H1 (cell line): ENCODE results near the gene GPER1. TPM values are rescaled to one million over a fixed set of nuclear protein-coding genes. Genes with fewer than 3 reads are reported as not detected.

ENCODE experiments used
- CTCF ChIA-PET: fragments of 300-600 bp; sonication (Branson Sonifier 250); formaldehyde crosslinking; loops from one replicate; lab custom pipeline; 2021; ENCODE audit not compliant: partially characterized antibody; lab: Charles Lee
- POLR2A ChIA-PET: fragments of 300-600 bp; sonication (Branson Sonifier 250); formaldehyde crosslinking; loops from one replicate; lab custom pipeline; 2021; ENCODE audit warnings: inconsistent platforms; ENCODE audit not compliant: partially characterized antibody; lab: Charles Lee
- DNase-seq, 2 experiments: peaks; one replicate each; pipeline versions ENCODE4 v3.0.0 to v3.0.0-alpha.2; 2010 to 2022; ENCODE audit warnings: low spot score in 2 of 2, low read depth in 1 of 2, mixed read lengths in 1 of 2
- FAIRE-seq: peaks from 2 replicates; lab custom pipeline; 2011; peaks lifted over from hg19 to GRCh38; lab: Jason Lieb, UNC
- H2AFZ ChIP-seq: 2 replicates; pipeline ENCODE4 v1.8.1; 2012; ENCODE audit warnings: low read length, inconsistent platforms
- H2AK5ac ChIP-seq: 2 replicates; pipeline ENCODE4 v1.6.1; 2013; ENCODE audit warnings: low read depth, low read length
- H2BK120ac ChIP-seq: replicated peaks from 2 replicates; pipeline ENCODE3; 2013; ENCODE audit warnings: low read depth, low read length, inconsistent platforms
- H2BK12ac ChIP-seq: 2 replicates; pipeline ENCODE4 v1.6.1; 2013; ENCODE audit warnings: low read depth, low read length
- H2BK15ac ChIP-seq: 2 replicates; pipeline ENCODE4 v1.6.1; 2013; ENCODE audit warnings: low read length
- H2BK20ac ChIP-seq: 2 replicates; pipeline ENCODE4 v1.6.1; 2013; ENCODE audit warnings: low read length
- H2BK5ac ChIP-seq: 2 replicates; pipeline ENCODE4 v1.6.1; 2013; ENCODE audit warnings: low read depth, low read length
- H3K14ac ChIP-seq: 2 replicates; pipeline ENCODE4 v1.6.1; 2013; ENCODE audit warnings: inconsistent platforms; ENCODE audit not compliant: insufficient read length
- H3K18ac ChIP-seq: 2 replicates; pipeline ENCODE4 v1.6.1; 2013; ENCODE audit warnings: low read length; ENCODE audit errors: extremely low read depth
- H3K23ac ChIP-seq: 2 replicates; pipeline ENCODE4 v1.6.1; 2013; ENCODE audit warnings: inconsistent platforms; ENCODE audit not compliant: insufficient read length
- H3K23me2 ChIP-seq: 2 replicates; pipeline ENCODE4 v1.6.1; 2013; ENCODE audit warnings: low read depth, low read length
- H3K27ac ChIP-seq: 2 replicates; pipeline ENCODE4 v1.6.1; 2011; ENCODE audit warnings: low read depth, low read length, inconsistent platforms
- H3K27me3 ChIP-seq, 4 experiments: replicated peaks in 1 of 4; 1 replicate in 1 of 4; 2 replicates in 3 of 4; pipeline versions ENCODE4 v1.6.1 to v1.8.1; 2011 to 2013; ENCODE audit warnings: low read length in 3 of 4, mild to moderate bottlenecking in 3 of 4, inconsistent platforms in 2 of 4, mixed read lengths in 2 of 4, moderate library complexity in 1 of 4; ENCODE audit not compliant: control insufficient read depth in 3 of 4, insufficient read depth in 3 of 4; ENCODE audit errors: extremely low read depth in 1 of 4
- H3K36me3 ChIP-seq, 4 experiments: 2 replicates each; pipeline versions ENCODE4 v1.6.1 to v1.8.1; 2011 to 2013; ENCODE audit warnings: mild to moderate bottlenecking in 4 of 4, low read length in 3 of 4, moderate library complexity in 2 of 4, control low read depth in 1 of 4, inconsistent platforms in 1 of 4; ENCODE audit not compliant: insufficient read depth in 4 of 4, control insufficient read depth in 2 of 4
- H3K4ac ChIP-seq: replicated peaks from 2 replicates; pipeline ENCODE3; 2013; ENCODE audit warnings: low read length, low read depth, mixed read lengths, inconsistent platforms; ENCODE audit not compliant: insufficient read length
- H3K4me1 ChIP-seq, 4 experiments: replicated peaks in 1 of 4; 1 replicate in 1 of 4; 2 replicates in 3 of 4; pipeline versions ENCODE4 v1.6.1 to v1.8.1; 2011 to 2013; ENCODE audit warnings: low read length in 3 of 4, inconsistent platforms in 2 of 4, mixed read lengths in 1 of 4; ENCODE audit not compliant: insufficient read depth in 4 of 4, control insufficient read depth in 3 of 4
- H3K4me2 ChIP-seq, 2 experiments: 2 replicates each; pipeline versions ENCODE4 v1.6.1 to v1.8.1; 2011 to 2013; ENCODE audit warnings: low read depth in 2 of 2, low read length in 2 of 2, control low read depth in 1 of 2, inconsistent platforms in 1 of 2, mild to moderate bottlenecking in 1 of 2; ENCODE audit not compliant: insufficient read depth in 1 of 2
- H3K4me3 ChIP-seq, 4 experiments: fragments of 200-600, 300-600 bp in 1 of 4; sonication (generic), shearing (Covaris generic), sonication (Bioruptor Twin) in 1 of 4; 2 replicates each; pipeline versions ENCODE4 v1.5.1 to v1.8.1; 2011 to 2016; ENCODE audit warnings: low read length in 4 of 4, low read depth in 3 of 4, control low read depth in 2 of 4, inconsistent platforms in 2 of 4, mild to moderate bottlenecking in 2 of 4, mixed read lengths in 1 of 4, moderate library complexity in 1 of 4; ENCODE audit not compliant: insufficient read depth in 2 of 4; ENCODE audit errors: extremely low read depth in 1 of 4
- H3K56ac ChIP-seq: replicated peaks from 2 replicates; pipeline ENCODE3; 2013; ENCODE audit warnings: low read depth, mild to moderate bottlenecking, mixed read lengths, low read length, inconsistent platforms; ENCODE audit not compliant: insufficient read length
- H3K79me1 ChIP-seq: 2 replicates; pipeline ENCODE4 v1.6.1; 2013; ENCODE audit warnings: low read depth, low read length, control low read depth
- H3K79me2 ChIP-seq, 2 experiments: 2 replicates each; pipeline versions ENCODE4 v1.6.1 to v1.8.1; 2012 to 2013; ENCODE audit warnings: low read length in 2 of 2, mild to moderate bottlenecking in 2 of 2, inconsistent platforms in 1 of 2; ENCODE audit not compliant: insufficient read depth in 2 of 2, control insufficient read depth in 1 of 2
- H3K9ac ChIP-seq, 4 experiments: replicated peaks in 1 of 4; 1 replicate in 1 of 4; 2 replicates in 3 of 4; pipeline versions ENCODE4 v1.6.1 to v1.8.1; 2011 to 2013; ENCODE audit warnings: low read depth in 3 of 4, low read length in 3 of 4, control low read depth in 2 of 4, mild to moderate bottlenecking in 2 of 4, moderate library complexity in 2 of 4, inconsistent platforms in 1 of 4; ENCODE audit errors: extremely low read depth in 1 of 4
- H3K9me3 ChIP-seq, 2 experiments: 2 replicates each; pipeline versions ENCODE4 v1.6.1 to v1.8.1; 2012 to 2013; ENCODE audit warnings: mild to moderate bottlenecking in 2 of 2, moderate library complexity in 2 of 2, control low read depth in 1 of 2, inconsistent platforms in 1 of 2, low read depth in 1 of 2, low read length in 1 of 2, mixed read lengths in 1 of 2; ENCODE audit not compliant: insufficient read depth in 2 of 2
- H4K20me1 ChIP-seq, 2 experiments: replicated peaks in 1 of 2; 2 replicates each; pipeline versions ENCODE3 to v1.8.1; 2011 to 2013; ENCODE audit warnings: inconsistent platforms in 2 of 2, low read length in 2 of 2, mild to moderate bottlenecking in 1 of 2; ENCODE audit not compliant: insufficient read depth in 2 of 2, control insufficient read depth in 1 of 2
- H4K5ac ChIP-seq: 2 replicates; pipeline ENCODE4 v1.6.1; 2013; ENCODE audit warnings: low read length, low read depth, mixed read lengths, inconsistent platforms; ENCODE audit not compliant: insufficient read length
- H4K8ac ChIP-seq: 2 replicates; pipeline ENCODE4 v1.8.0; 2013; ENCODE audit warnings: mild to moderate bottlenecking, moderate library complexity, low read length, inconsistent platforms; ENCODE audit not compliant: insufficient read depth; ENCODE audit errors: extremely low read depth
- H4K91ac ChIP-seq: replicated peaks from 2 replicates; pipeline ENCODE3; 2013; ENCODE audit warnings: low read length, mixed read lengths, inconsistent platforms; ENCODE audit not compliant: insufficient read length
- NANOG ChIP-seq: IDR thresholded peaks from 2 replicates; pipeline ENCODE4 v1.6.1; 2011; ENCODE audit warnings: low read length, low read depth, mild to moderate bottlenecking, inconsistent platforms; ENCODE audit not compliant: insufficient read depth, poor library complexity, severe bottlenecking
- NRF1 ChIP-seq: IDR thresholded peaks from 2 replicates; pipeline ENCODE4 v1.6.1; 2011; ENCODE audit warnings: mild to moderate bottlenecking, low read depth, low read length, improper control_type of control experiment
- WGBS, 2 experiments: shearing (Covaris generic) in 1 of 2; methylation state at CpG; one replicate each; pipeline versions ENCODE4 v1.1.6 to v1.1.7; 2013 to 2015; ENCODE audit warnings: low lambda C conversion rate in 2 of 2, mixed read lengths in 2 of 2, inconsistent platforms in 1 of 2, low coverage in 1 of 2, missing lambda C conversion rate in 1 of 2; ENCODE audit not compliant: insufficient replicate concordance in 2 of 2, insufficient coverage in 1 of 2, insufficient read length in 1 of 2; ENCODE audit errors: extremely low coverage in 1 of 2, missing lambda C conversion rate in 1 of 2; 5-methylcytosine and 5-hydroxymethylcytosine counted together
- polyA plus RNA-seq, 7 experiments: library from polyadenylated mRNA; depleted of rRNA in 3 of 7; stranded (reverse) in 5 of 7; unstranded in 2 of 7; fragments of >200 nt in 5 of 7; fragments of 200-250 nt in 2 of 7; gene quantifications; 1 replicate in 5 of 7; 2 replicates in 1 of 7; 4 replicates in 1 of 7; pipeline versions ENCODE4 v1.2.1 to v1.2.3, GENCODE V29; 2011 to 2013; ENCODE audit warnings: missing spikeins in 2 of 7, mixed read lengths in 2 of 7
- total RNA-seq: library from RNA; stranded (reverse); fragmentation: NEBNext Ultra II Directional; extraction: Animal tissue kit (Norgen Biotek cat#: 25700); gene quantifications from 2 replicates; pipeline ENCODE4 v1.2.1, GENCODE V29; 2021

The GPER1 gene
- total and polyA plus RNA-seq, 2 of the 8 experiments (the other 6 are each of a cell fraction or from before 2014, with no cell fraction given) = 0.24 to 0.47 TPM

GRCh38 chr7:1129431-1129830, 41.5 kb downstream of the GPER1 start:
- 96% methylated on average over 6 of the region's 13 CpGs; no CpG with 5 or more reads in 1 of the 2 experiments for WGBS, 2 experiments
- POLR2A ChIA-PET = no interaction called here
- peaks cover 0 to 4% of the 10 kb centered on the region in 2 experiments; a peak in 1 of 4 replicates for H3K9me3 ChIP-seq
- no peak overlapping the region for H3K27ac ChIP-seq
- no peak overlapping the region for H4K8ac ChIP-seq
- CTCF ChIA-PET = interaction anchor here (0.5 to 1.4 kb wide), 3 partner anchors 22 to 866 kb away, joined by 3 read pairs; no protein-coding TSS in a partner anchor
- no peaks in the 10 kb centered on the region; the same call in 1 of the 2 replicates for H3K79me1 ChIP-seq
- H3K14ac ChIP-seq = no peak overlapping the region
- H2BK20ac ChIP-seq = no peak overlapping the region
- no peak overlapping the region for H3K9ac ChIP-seq
- H2AFZ ChIP-seq = no peak overlapping the region
- H2BK15ac ChIP-seq = no peak overlapping the region
- H2BK120ac ChIP-seq = no peak overlapping the region
- no peak overlapping the region for H3K56ac ChIP-seq
- H3K36me3 ChIP-seq = peaks cover 0 to 14% (median 5%) of the 10 kb centered on the region in 4 experiments; a peak in 3 of 8 replicates
- no peak overlapping the region for H2AK5ac ChIP-seq
- no peak overlapping the region for H2BK5ac ChIP-seq
- no peak overlapping the region for H3K4me3 ChIP-seq
- no peak overlapping the region for H3K18ac ChIP-seq
- no peak overlapping the region for H4K5ac ChIP-seq
- no peak for FAIRE-seq
- H3K79me2 ChIP-seq = peaks cover 3 to 32% of the 10 kb centered on the region in 2 experiments; a peak in 3 of 4 replicates
- H3K4me1 ChIP-seq = no peaks in the 10 kb centered on the region
- no peak overlapping the region for H3K23ac ChIP-seq
- peaks cover 0 to 3% of the 10 kb centered on the region in 2 experiments for H4K20me1 ChIP-seq
- H3K4me2 ChIP-seq = no peak overlapping the region
- H3K4ac ChIP-seq = no peak overlapping the region
- DNase-seq = no peak
- no peak overlapping the region for H2BK12ac ChIP-seq
- no peaks in the 10 kb centered on the region for H3K27me3 ChIP-seq
- no peaks in the 10 kb centered on the region for H3K23me2 ChIP-seq
- H4K91ac ChIP-seq = no peak overlapping the region
- TF ChIP-seq NANOG = no peak
- TF ChIP-seq NRF1 = no peak
